ENCODE measurements around the gene FXYD2. TPM values are rescaled to one million over a fixed set of nuclear protein-coding genes. Genes with fewer than 3 reads are reported as not detected.

Gene FXYD2
- total and polyA plus RNA-seq, 2 donors (not counting 3 experiments of a cell fraction or from before 2014, with no cell fraction given) = 0.99 to 1.8 TPM

DNA sequence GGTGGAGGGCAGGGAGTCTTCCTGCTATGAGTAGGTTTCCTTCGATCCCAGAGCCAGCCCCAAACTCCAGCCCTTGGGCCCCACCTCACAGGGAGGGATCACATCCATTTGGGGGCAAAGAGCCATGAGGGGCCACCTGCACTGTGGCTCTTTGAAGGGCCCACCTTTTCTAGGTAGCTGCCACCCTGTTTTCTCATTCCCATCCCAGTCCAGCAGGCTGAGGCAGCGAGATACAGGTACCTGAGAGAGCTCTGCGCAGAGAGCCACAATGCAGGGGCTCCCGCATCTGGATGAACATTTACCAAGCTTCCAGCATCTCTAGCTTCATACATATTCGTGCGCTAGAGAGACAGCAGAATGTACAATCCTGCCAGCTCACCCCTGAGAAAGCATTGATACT, 35.6 kb upstream of the FXYD2 start:
- Histone ChIP-seq H3K9me3 (replicated peaks; ENCODE audit: control insufficient read depth, insufficient read depth, low read length) (no peaks in the 10 kb centered on the region), H4K20me1 (replicated peaks; ENCODE audit: control insufficient read depth, extremely low read depth, insufficient read depth, low read length) (no peaks in the 10 kb centered on the region), H3K4me3 (replicated peaks in 1 of 3; ENCODE audit: insufficient read depth in 1 of 3, low read depth in 1 of 3, low read length in 3 of 3) (no peak overlapping the region), H3K9ac (replicated peaks; ENCODE audit: extremely low read depth, insufficient read depth, low read length) (no peak overlapping the region), H2AFZ (ENCODE audit: low read depth, low read length) (no peak overlapping the region), H3K36me3 (ENCODE audit: control insufficient read depth in 2 of 2, extremely low read depth in 1 of 2, insufficient read depth in 2 of 2, low read length in 2 of 2) (no peaks in the 10 kb centered on the region), H3K4me2 (ENCODE audit: insufficient read depth, low read length) (no peak overlapping the region), H3K4me1 (ENCODE audit: control insufficient read depth, extremely low read depth, insufficient read depth, low read length) (peaks cover 6% of the 10 kb centered on the region), H3K27me3 (ENCODE audit: control insufficient read depth in 2 of 2, insufficient read depth in 2 of 2, low read length in 2 of 2) (peaks cover 0 to 2% of the 10 kb centered on the region in 2 experiments), H3K79me2 (ENCODE audit: control insufficient read depth, insufficient read depth, low read length) (no peaks in the 10 kb centered on the region), H3K27ac (ENCODE audit: insufficient read depth, low read depth, low read length) (no peak overlapping the region), H3K9me1 (replicated peaks; ENCODE audit: control insufficient read depth, extremely low read depth, insufficient read depth, low read length) (no peaks in the 10 kb centered on the region)
- intact Hi-C loops (cut with micrococcal nuclease) (no loop called here), dilution Hi-C loops (cut with MboI; ENCODE audit: extremely low pct_ligation_motif_present, low sequenced_read_pairs) (no loop called here)
- FAIRE-seq = no peak
- CTCF ChIA-PET = interaction anchor here (1.8 to 2.1 kb wide), 2 partner anchors 87 to 193 kb away, joined by 10 to 11 read pairs; no protein-coding TSS in a partner anchor
- POLR2A ChIA-PET = no interaction called here
- TF ChIP-seq EZH2 (IDR thresholded peaks at IDR 0.05; ENCODE audit: borderline replicate concordance, low read depth, low read length, severe bottlenecking) = no peak
- BruUV-seq (replicated peaks) = no TSS peak
- DNase-seq (ENCODE audit: low read depth, low spot score) = no peak

DNA sequence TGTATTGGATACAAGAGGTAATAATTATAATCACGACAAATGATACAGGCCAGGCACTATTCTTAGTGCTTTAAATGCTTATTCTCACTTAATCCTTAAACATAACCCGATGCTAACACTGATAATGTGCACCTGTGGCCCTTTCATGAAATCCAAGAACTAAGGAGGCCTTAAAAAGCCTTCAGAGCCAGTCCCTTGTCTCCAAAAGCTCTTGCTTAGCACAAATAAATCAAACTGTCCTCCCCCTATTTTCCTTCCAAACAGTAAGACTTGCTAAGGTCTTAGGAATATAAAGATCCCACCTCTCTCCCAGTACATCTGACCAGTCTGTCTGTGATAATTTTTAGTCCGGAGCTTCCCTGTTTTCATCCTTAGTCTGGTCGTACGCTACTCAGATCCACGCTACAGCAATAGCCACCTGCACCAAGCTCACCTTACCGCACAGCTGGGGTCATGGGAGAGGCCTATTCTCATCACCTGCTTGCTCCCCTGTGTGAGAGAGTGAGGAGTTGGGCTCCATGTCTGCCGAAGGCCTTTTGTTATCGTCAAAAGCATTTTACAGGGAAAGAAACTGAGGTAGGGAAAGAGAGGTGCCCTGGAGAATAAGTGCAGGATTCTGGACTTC, 35.1 kb upstream of the FXYD2 start:
- TF ChIP-seq EZH2 (IDR thresholded peaks at IDR 0.05; ENCODE audit: borderline replicate concordance, low read depth, low read length, severe bottlenecking) (no peak), GATA2 (IDR thresholded peaks at IDR 0.05; ENCODE audit: insufficient read depth, insufficient read length, low read depth, low read length) (no peak), MYC (IDR thresholded peaks at IDR 0.05; ENCODE audit: low read depth, low read length) (no peak), JUN (IDR thresholded peaks at IDR 0.05; ENCODE audit: borderline replicate concordance, insufficient read depth, insufficient read length, low read depth) (no peak), FOS (IDR thresholded peaks at IDR 0.05; ENCODE audit: borderline replicate concordance, insufficient read depth, low read length) (no peak), POLR2AphosphoS5 (IDR thresholded peaks at IDR 0.05; ENCODE audit: insufficient read depth, low read depth, low read length) (no peak), POLR2A (IDR thresholded peaks at IDR 0.05; ENCODE audit: low read depth, low read length) (no peak)
- TF ChIP-seq, protein P1, sequence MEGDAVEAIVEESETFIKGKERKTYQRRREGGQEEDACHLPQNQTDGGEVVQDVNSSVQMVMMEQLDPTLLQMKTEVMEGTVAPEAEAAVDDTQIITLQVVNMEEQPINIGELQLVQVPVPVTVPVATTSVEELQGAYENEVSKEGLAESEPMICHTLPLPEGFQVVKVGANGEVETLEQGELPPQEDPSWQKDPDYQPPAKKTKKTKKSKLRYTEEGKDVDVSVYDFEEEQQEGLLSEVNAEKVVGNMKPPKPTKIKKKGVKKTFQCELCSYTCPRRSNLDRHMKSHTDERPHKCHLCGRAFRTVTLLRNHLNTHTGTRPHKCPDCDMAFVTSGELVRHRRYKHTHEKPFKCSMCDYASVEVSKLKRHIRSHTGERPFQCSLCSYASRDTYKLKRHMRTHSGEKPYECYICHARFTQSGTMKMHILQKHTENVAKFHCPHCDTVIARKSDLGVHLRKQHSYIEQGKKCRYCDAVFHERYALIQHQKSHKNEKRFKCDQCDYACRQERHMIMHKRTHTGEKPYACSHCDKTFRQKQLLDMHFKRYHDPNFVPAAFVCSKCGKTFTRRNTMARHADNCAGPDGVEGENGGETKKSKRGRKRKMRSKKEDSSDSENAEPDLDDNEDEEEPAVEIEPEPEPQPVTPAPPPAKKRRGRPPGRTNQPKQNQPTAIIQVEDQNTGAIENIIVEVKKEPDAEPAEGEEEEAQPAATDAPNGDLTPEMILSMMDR (IDR thresholded peaks at IDR 0.05; ENCODE audit: extremely low read depth in 1 of 2, insufficient read depth in 1 of 2, low read depth in 1 of 2, low read length in 2 of 2) = no peak
- TF ChIP-seq, protein P2, sequence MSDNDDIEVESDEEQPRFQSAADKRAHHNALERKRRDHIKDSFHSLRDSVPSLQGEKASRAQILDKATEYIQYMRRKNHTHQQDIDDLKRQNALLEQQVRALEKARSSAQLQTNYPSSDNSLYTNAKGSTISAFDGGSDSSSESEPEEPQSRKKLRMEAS (IDR thresholded peaks at IDR 0.05; ENCODE audit: insufficient read depth, insufficient read length) = no peak
- dilution Hi-C loops (cut with MboI; ENCODE audit: extremely low pct_ligation_motif_present, low sequenced_read_pairs) (no loop called here), intact Hi-C loops (cut with micrococcal nuclease) (no loop called here)
- Histone ChIP-seq H3K27ac (ENCODE audit: insufficient read depth, low read depth, low read length) (no peak overlapping the region), H3K36me3 (ENCODE audit: control insufficient read depth in 2 of 2, extremely low read depth in 1 of 2, insufficient read depth in 2 of 2, low read length in 2 of 2) (no peaks in the 10 kb centered on the region), H4K20me1 (replicated peaks; ENCODE audit: control insufficient read depth, extremely low read depth, insufficient read depth, low read length) (no peaks in the 10 kb centered on the region), H3K79me2 (ENCODE audit: control insufficient read depth, insufficient read depth, low read length) (no peaks in the 10 kb centered on the region), H3K4me2 (ENCODE audit: insufficient read depth, low read length) (no peak overlapping the region), H3K4me3 (replicated peaks in 1 of 3; ENCODE audit: insufficient read depth in 1 of 3, low read depth in 1 of 3, low read length in 3 of 3) (no peak overlapping the region), H3K9ac (replicated peaks; ENCODE audit: extremely low read depth, insufficient read depth, low read length) (no peak overlapping the region), H3K4me1 (ENCODE audit: control insufficient read depth, extremely low read depth, insufficient read depth, low read length) (peaks cover 6% of the 10 kb centered on the region), H2AFZ (ENCODE audit: low read depth, low read length) (no peak overlapping the region), H3K27me3 (ENCODE audit: control insufficient read depth in 2 of 2, insufficient read depth in 2 of 2, low read length in 2 of 2) (peaks cover 3 to 4% of the 10 kb centered on the region in 2 experiments), H3K9me1 (replicated peaks; ENCODE audit: control insufficient read depth, extremely low read depth, insufficient read depth, low read length) (no peaks in the 10 kb centered on the region), H3K9me3 (replicated peaks; ENCODE audit: control insufficient read depth, insufficient read depth, low read length) (no peaks in the 10 kb centered on the region)
- BruUV-seq (replicated peaks) = no TSS peak
- no peak for FAIRE-seq
- ChIA-PET CTCF (interaction anchor here (2.1 kb wide), 1 partner anchor 194 kb away, joined by 11 read pairs; no protein-coding TSS in a partner anchor), POLR2A (no interaction called here)
- DNase-seq (ENCODE audit: low read depth, low spot score) = no peak

All from endothelial cell of umbilical vein (primary cell).